Hepatocyte (in vitro differentiated cells): ENCODE results near the gene MTG1. TPM values are rescaled to one million over a fixed set of nuclear protein-coding genes. Genes with fewer than 3 reads are reported as not detected.
"Not testable (repeated sequence)": the region's sequence is repeated elsewhere in the genome, so short reads cannot be mapped to it uniquely, and the experiment has no call there.

Experiments
- DNase-seq: peaks from one replicate; pipeline ENCODE4 v3.0.0-alpha.2; 2016; ENCODE audit warnings: low spot score
- H2AFZ ChIP-seq: fragments of 200-600 bp; sonication (generic); 2 replicates; pipeline ENCODE4 v1.6.0; 2016; ENCODE audit warnings: antibody characterized with exemption, mild to moderate bottlenecking
- H3K27ac ChIP-seq: fragments of 200-600 bp; sonication (generic); 2 replicates; pipeline ENCODE4 v1.5.1; 2016; ENCODE audit warnings: mild to moderate bottlenecking
- H3K27me3 ChIP-seq: fragments of 200-600 bp; sonication (generic); 2 replicates; pipeline ENCODE4 v1.6.1; 2016
- H3K36me3 ChIP-seq: fragments of 200-600 bp; sonication (generic); replicated peaks from 2 replicates; pipeline ENCODE4 v1.5.1; 2016; ENCODE audit warnings: low read depth; ENCODE audit not compliant: insufficient read depth
- H3K4me1 ChIP-seq: fragments of 200-600 bp; sonication (generic); 2 replicates; pipeline ENCODE4 v1.5.1; 2016; ENCODE audit warnings: mild to moderate bottlenecking, moderate library complexity; ENCODE audit not compliant: insufficient read depth
- H3K4me2 ChIP-seq: fragments of 200-600 bp; sonication (generic); 2 replicates; pipeline ENCODE4 v1.6.0; 2016
- H3K4me3 ChIP-seq: fragments of 200-600 bp; sonication (generic); 2 replicates; pipeline ENCODE4 v1.5.1; 2016; ENCODE audit warnings: mild to moderate bottlenecking
- H3K79me2 ChIP-seq: fragments of 200-600 bp; sonication (generic); 2 replicates; pipeline ENCODE4 v1.6.0; 2017; ENCODE audit warnings: mild to moderate bottlenecking
- H3K9me2 ChIP-seq: fragments of 200-600 bp; sonication (generic); replicated peaks from 2 replicates; pipeline ENCODE4 v1.6.0; 2017; ENCODE audit warnings: mild to moderate bottlenecking; ENCODE audit not compliant: insufficient read depth
- H3K9me3 ChIP-seq: fragments of 200-600 bp; sonication (generic); 2 replicates; pipeline ENCODE4 v1.5.1; 2016; ENCODE audit warnings: low read depth, mild to moderate bottlenecking
- H4K20me1 ChIP-seq: fragments of 200-600 bp; sonication (generic); 2 replicates; pipeline ENCODE4 v1.6.0; 2016; ENCODE audit warnings: mild to moderate bottlenecking; ENCODE audit not compliant: insufficient read depth, poor library complexity, severe bottlenecking
- CTCF ChIP-seq: fragments of 200-600 bp; sonication (generic); IDR thresholded peaks from 2 replicates; pipeline ENCODE4 v1.5.1; 2016; ENCODE audit warnings: antibody characterized with exemption, mild to moderate bottlenecking; ENCODE audit not compliant: poor library complexity
- EZH2 ChIP-seq: fragments of 200-600 bp; sonication (generic); IDR thresholded peaks from 2 replicates; pipeline ENCODE4 v1.6.1; 2016; ENCODE audit warnings: antibody characterized with exemption, mild to moderate bottlenecking, borderline replicate concordance
- EZH2phosphoT487 ChIP-seq: fragments of 200-600 bp; sonication (generic); IDR thresholded peaks from one replicate; pipeline ENCODE4 v1.6.1; 2018; ENCODE audit warnings: antibody characterized with exemption, mild to moderate bottlenecking, low read depth, moderate library complexity; ENCODE audit not compliant: unreplicated experiment, severe bottlenecking
- WGBS: methylation state at CpG from one replicate; pipeline ENCODE4 v1.1.6; 2016; ENCODE audit warnings: low lambda C conversion rate; ENCODE audit errors: missing lambda C conversion rate; 5-methylcytosine and 5-hydroxymethylcytosine counted together
- polyA plus RNA-seq: library from polyadenylated mRNA; unstranded; fragments of >200 nt; fragmentation: Nextera tagmentation; extraction: Ambion mirVana; gene quantifications from 2 replicates; pipeline ENCODE4 v1.2.1, GENCODE V29; 2016
- total RNA-seq: library from RNA; depleted of rRNA; stranded (reverse); fragments of >200 nt; gene quantifications from 2 replicates; pipeline ENCODE4 v1.2.3, GENCODE V29; 2014

Gene MTG1
- total and polyA plus RNA-seq, 2 experiments from 2014 or later: 53.2 to 154 TPM

GRCh38 chr10:133405844-133406527, 12.0 kb downstream of the MTG1 start:
- 98% methylated on average over 8 of the region's 8 CpGs for WGBS
- DNase-seq: no peak
- peaks cover 70% of the 10 kb centered on the region for H3K79me2 ChIP-seq
- no peaks in the 10 kb centered on the region for H3K9me2 ChIP-seq
- peaks cover 4% of the 10 kb centered on the region for H3K9me3 ChIP-seq
- peaks cover 9% of the 10 kb centered on the region for H3K36me3 ChIP-seq
- no peak for TF ChIP-seq EZH2
- TF ChIP-seq EZH2phosphoT487: no peak
- TF ChIP-seq CTCF: no peak
- H3K4me1 ChIP-seq: no peaks in the 10 kb centered on the region
- H2AFZ ChIP-seq: no peak overlapping the region
- H3K4me2 ChIP-seq: no peak overlapping the region
- H3K27ac ChIP-seq: no peak overlapping the region
- H3K4me3 ChIP-seq: no peak overlapping the region
- H3K27me3 ChIP-seq: no peaks in the 10 kb centered on the region
- H4K20me1 ChIP-seq: no peaks in the 10 kb centered on the region

- Histone ChIP-seq H3K9me2 (no peaks in the 10 kb centered on the region), H3K4me2 (no peak overlapping the region), H3K79me2 (peaks cover 59% of the 10 kb centered on the region), H3K9me3 (peaks cover 22% of the 10 kb centered on the region), H4K20me1 (no peaks in the 10 kb centered on the region), H3K36me3 (peaks cover 28% of the 10 kb centered on the region), H3K4me3 (no peak overlapping the region), H2AFZ (no peak overlapping the region), H3K27me3 (no peaks in the 10 kb centered on the region), H3K27ac (no peak overlapping the region), H3K4me1 (no peaks in the 10 kb centered on the region)
- 95% methylated on average over 7 of the region's 7 CpGs for WGBS
- no peak for DNase-seq
- no peak for TF ChIP-seq EZH2
- TF ChIP-seq EZH2phosphoT487: no peak
- TF ChIP-seq CTCF: no peak
Observed at GRCh38 chr10:133411523-133412380, 17.8 kb downstream of the MTG1 start.

GRCh38 chr10:133412381-133412711, 18.4 kb downstream of the MTG1 start:
- peaks cover 54% of the 10 kb centered on the region for H3K79me2 ChIP-seq
- no peaks in the 10 kb centered on the region for H3K27me3 ChIP-seq
- DNase-seq: no peak
- H3K9me3 ChIP-seq: peaks cover 22% of the 10 kb centered on the region
- no peak for TF ChIP-seq CTCF
- no peak for TF ChIP-seq EZH2
- TF ChIP-seq EZH2phosphoT487: no peak
- no peak overlapping the region for H2AFZ ChIP-seq
- no peaks in the 10 kb centered on the region for H4K20me1 ChIP-seq
- no peak overlapping the region for H3K4me3 ChIP-seq
- peaks cover 28% of the 10 kb centered on the region for H3K36me3 ChIP-seq
- H3K4me1 ChIP-seq: no peaks in the 10 kb centered on the region
- H3K27ac ChIP-seq: no peak overlapping the region
- no peak overlapping the region for H3K4me2 ChIP-seq
- H3K9me2 ChIP-seq: no peaks in the 10 kb centered on the region

GRCh38 chr10:133414401-133414800, 20.4 kb downstream of the MTG1 start:
- not testable (repeated sequence) for DNase-seq, H3K27me3 ChIP-seq, H2AFZ ChIP-seq, H3K4me3 ChIP-seq, H3K9me2 ChIP-seq, H4K20me1 ChIP-seq, H3K27ac ChIP-seq, H3K4me2 ChIP-seq, H3K4me1 ChIP-seq
- WGBS: 98% methylated on average over 17 of the region's 23 CpGs
- Histone ChIP-seq H3K9me3 (peaks cover 22% of the 10 kb centered on the region), H3K36me3 (peaks cover 28% of the 10 kb centered on the region), H3K79me2 (peaks cover 35% of the 10 kb centered on the region)
